Stimulated activated CD4-positive, alpha-beta T cell treated with anti-CD3 and anti-CD28 coated beads, TNF-alpha, amount 100 ng/mL, for 1 hour (primary cell): ENCODE measurements around the gene BRSK1.

Source experiments
- DNase-seq, 3 donors: peaks; one replicate each; pipeline ENCODE4 v3.0.0-alpha.2; 2020; ENCODE audit warnings: low read depth in 3 of 3, low spot score in 1 of 3

The BRSK1 gene

GRCh38 chr19:55303477-55303876 lies 19.7 kb downstream of the BRSK1 start:
- DNase-seq, result no peak

GRCh38 chr19:55304279-55304978 lies 20.6 kb downstream of the BRSK1 start:
- DNase-seq, result no peak

- DNase-seq, result no peak
These were observed 21.2 kb downstream of the BRSK1 start for GRCh38 chr19:55304980-55305379.

GRCh38 chr19:55305491-55305890 lies 21.7 kb downstream of the BRSK1 start:
- DNase-seq, result peak in 1 of 3 donors; percentile 30

- DNase-seq, result no peak
These were observed 22.3 kb downstream of the BRSK1 start for GRCh38 chr19:55305983-55306562.

GRCh38 chr19:55306712-55307111 lies 22.9 kb downstream of the BRSK1 start:
- no peak for DNase-seq

- DNase-seq, result no peak
These were observed 24.5 kb downstream of the BRSK1 start for GRCh38 chr19:55308281-55308680.

- no peak for DNase-seq
These were observed 25.7 kb downstream of the BRSK1 start for GRCh38 chr19:55309448-55309847.

GRCh38 chr19:55310498-55310897 lies 26.7 kb downstream of the BRSK1 start:
- no peak for DNase-seq

GRCh38 chr19:55311397-55311796 lies 27.6 kb downstream of the BRSK1 start:
- DNase-seq, result no peak

- no peak for DNase-seq
These were observed 28.0 kb downstream of the BRSK1 start for GRCh38 chr19:55311797-55312196.

GRCh38 chr19:55312621-55313512 lies 29.1 kb downstream of the BRSK1 start:
- no peak for DNase-seq

- no peak for DNase-seq
These were observed 30.6 kb downstream of the BRSK1 start for GRCh38 chr19:55314396-55314795.

- DNase-seq, result no peak
These were observed 32.2 kb downstream of the BRSK1 start for GRCh38 chr19:55315956-55316525.

- DNase-seq, result no peak
These were observed 32.8 kb downstream of the BRSK1 start for GRCh38 chr19:55316646-55317045.

GRCh38 chr19:55319785-55320184 lies 36.0 kb downstream of the BRSK1 start:
- no peak for DNase-seq

GRCh38 chr19:55320844-55321419 lies 37.1 kb downstream of the BRSK1 start:
- no peak for DNase-seq

GRCh38 chr19:55321466-55322137 lies 37.8 kb downstream of the BRSK1 start:
- no peak for DNase-seq

- no peak for DNase-seq
These were observed 38.5 kb downstream of the BRSK1 start for GRCh38 chr19:55322204-55322885.

GRCh38 chr19:55324662-55325061 lies 40.9 kb downstream of the BRSK1 start:
- no peak for DNase-seq
